G401 (cell line): Measurements from ENCODE around the gene ZBTB7C. TPM values are rescaled to one million over a fixed set of nuclear protein-coding genes. Genes with fewer than 3 reads are reported as not detected.
A peak's percentile ranks its signal among the peaks of the same experiment; 100 is the strongest.

Experiments
- DNase-seq: peaks from one replicate; pipeline ENCODE4 v3.0.0-alpha.2; 2015; ENCODE audit warnings: low spot score
- in situ Hi-C: cut with HindIII; loops from 2 replicates; pipeline ENCODE4 v1.10.0; 2016; ENCODE audit warnings: low sequenced_read_pairs, mixed read lengths
- total RNA-seq: library from RNA; depleted of rRNA; stranded (reverse); fragments of >200 nt; shearing (Covaris generic); gene quantifications from 2 replicates; pipeline ENCODE4 v1.2.3, GENCODE V29; 2014

Gene ZBTB7C
- total RNA-seq, 1 experiment from 2014 or later: not detected

- in situ Hi-C loops: no loop called here
- DNase-seq: no peak
Observed at GRCh38 chr18:48236822-48237221, 172.4 kb downstream of the ZBTB7C start.

- in situ Hi-C loops: no loop called here
- DNase-seq: peak; percentile 14
Observed at GRCh38 chr18:48230467-48231113, 178.6 kb downstream of the ZBTB7C start.

GRCh38 chr18:48229552-48229981, 179.6 kb downstream of the ZBTB7C start:
- in situ Hi-C loops: no loop called here

GRCh38 chr18:48228841-48229240, 180.3 kb downstream of the ZBTB7C start:
- DNase-seq: no peak
- in situ Hi-C loops: no loop called here

More at GRCh38 chr18:48229552-48229981, 179.6 kb downstream of the ZBTB7C start:
- DNase-seq: no peak

- in situ Hi-C loops: no loop called here
- DNase-seq: no peak
Observed at GRCh38 chr18:48228301-48228715, 180.9 kb downstream of the ZBTB7C start.

- in situ Hi-C loops: no loop called here
- DNase-seq: no peak
Observed at GRCh38 chr18:48227206-48227605, 182.0 kb downstream of the ZBTB7C start.

GRCh38 chr18:48226401-48226800, 182.8 kb downstream of the ZBTB7C start:
- in situ Hi-C loops: no loop called here

GRCh38 chr18:48222118-48222517, 187.1 kb downstream of the ZBTB7C start:
- in situ Hi-C loops: no loop called here

More at GRCh38 chr18:48226401-48226800, 182.8 kb downstream of the ZBTB7C start:
- DNase-seq: no peak

GRCh38 chr18:48219810-48220499, 189.2 kb downstream of the ZBTB7C start:
- in situ Hi-C loops: no loop called here
- DNase-seq: no peak

More at GRCh38 chr18:48222118-48222517, 187.1 kb downstream of the ZBTB7C start:
- peak; percentile 66 for DNase-seq

- no peak for DNase-seq
- in situ Hi-C loops: no loop called here
Observed at GRCh38 chr18:48219037-48219809, 190.0 kb downstream of the ZBTB7C start.

- in situ Hi-C loops: no loop called here
- no peak for DNase-seq
Observed at GRCh38 chr18:48218285-48219022, 190.7 kb downstream of the ZBTB7C start.

- in situ Hi-C loops: no loop called here
- no peak for DNase-seq
Observed at GRCh38 chr18:48217258-48218250, 191.6 kb downstream of the ZBTB7C start.

GRCh38 chr18:48216639-48217257, 192.4 kb downstream of the ZBTB7C start:
- no peak for DNase-seq
- in situ Hi-C loops: no loop called here

- in situ Hi-C loops: no loop called here
- DNase-seq: no peak
Observed at GRCh38 chr18:48215876-48216638, 193.1 kb downstream of the ZBTB7C start.

- no peak for DNase-seq
- in situ Hi-C loops: no loop called here
Observed at GRCh38 chr18:48213791-48214190, 195.4 kb downstream of the ZBTB7C start.

GRCh38 chr18:48208432-48209140, 200.6 kb downstream of the ZBTB7C start:
- in situ Hi-C loops: no loop called here
- DNase-seq: no peak
